K562 (cell line): Measurements from ENCODE around the gene TEX22. TPM values are rescaled to one million over a fixed set of nuclear protein-coding genes. Genes with fewer than 3 reads are reported as not detected.

Experiments used
- ATAC-seq: fragments of 200-7000 bp; cut with Tn5 transposase; 3 replicates; pipeline ENCODE4 v1.9.1; 2020; ENCODE audit warnings: moderate library complexity
- BruUV-seq: library from RNA; stranded (reverse); fragments of 400-500 nt; replicated peaks from 2 replicates; lab custom pipeline; 2021; lab: Mats Ljungman, UMichigan
- CTCF ChIA-PET: fragments of 300-600 bp; formaldehyde crosslinking; extraction: SDS; loops from one replicate; lab custom pipeline; 2021; ENCODE audit warnings: low intra/inter-chr PET ratio; lab: Yijun Ruan, JAX
- POLR2A ChIA-PET: fragments of 300-600, 350-650 bp; sonication (Branson Sonifier 250); formaldehyde crosslinking; extraction: SDS; loops from one replicate; lab custom pipeline; 2021; ENCODE audit warnings: antibody characterized with exemption, inconsistent platforms; lab: Yijun Ruan, JAX
- DNase-seq, 4 experiments: peaks; one replicate each; pipeline versions ENCODE4 v3.0.0 to v3.0.0-alpha.2; 2011 to 2018; ENCODE audit warnings: low spot score in 3 of 4, mixed read lengths in 3 of 4; ENCODE audit errors: extremely low read depth in 1 of 4
- FAIRE-seq: peaks from 2 replicates; lab custom pipeline; 2011; peaks lifted over from hg19 to GRCh38; lab: Jason Lieb, UNC
- H2AFZ ChIP-seq: 2 replicates; pipeline ENCODE4 v1.6.0; 2011; ENCODE audit warnings: low read depth, low read length, control low read depth, inconsistent platforms
- H3K27ac ChIP-seq: fragments of 200-600 bp; 3 replicates; pipeline ENCODE4 v1.8.0; 2011; ENCODE audit warnings: low read depth, mild to moderate bottlenecking, control low read depth, inconsistent platforms, low read length, moderate library complexity, mixed read lengths; ENCODE audit errors: extremely low read depth
- H3K27me3 ChIP-seq, 2 experiments: fragments of 300-600 bp in 1 of 2; 2 replicates in 1 of 2; 3 replicates in 1 of 2; pipeline versions ENCODE4 v1.6.0 to v1.8.0; 2011; ENCODE audit warnings: inconsistent platforms in 2 of 2, low read length in 2 of 2, mild to moderate bottlenecking in 1 of 2, mixed read lengths in 1 of 2, moderate library complexity in 1 of 2; ENCODE audit not compliant: control insufficient read depth in 2 of 2, insufficient read depth in 2 of 2
- H3K36me3 ChIP-seq: fragments of 300-600 bp; 3 replicates; pipeline ENCODE4 v1.8.0; 2011; ENCODE audit warnings: mild to moderate bottlenecking, low read length, inconsistent platforms; ENCODE audit not compliant: control insufficient read depth, insufficient read depth
- H3K4me1 ChIP-seq, 2 experiments: fragments of 200-600 bp in 1 of 2; replicated peaks in 1 of 2; 2 replicates in 1 of 2; 3 replicates in 1 of 2; pipeline versions ENCODE4 v1.5.1 to v1.8.0; 2011; ENCODE audit warnings: inconsistent platforms in 2 of 2, low read length in 2 of 2, mild to moderate bottlenecking in 1 of 2, mixed read lengths in 1 of 2, moderate library complexity in 1 of 2; ENCODE audit not compliant: control insufficient read depth in 2 of 2, insufficient read depth in 2 of 2
- H3K4me2 ChIP-seq: 2 replicates; pipeline ENCODE4 v1.6.1; 2011; ENCODE audit warnings: low read length, control low read depth, inconsistent platforms, mixed read lengths; ENCODE audit not compliant: insufficient read depth
- H3K4me3 ChIP-seq: fragments of 200-600 bp; sonication (generic), shearing (Covaris generic); 2 replicates; pipeline ENCODE4 v1.5.1; 2016; ENCODE audit warnings: control low read depth, inconsistent platforms
- H3K79me2 ChIP-seq: fragments of 200-600 bp; 3 replicates; pipeline ENCODE4 v1.8.0; 2011; ENCODE audit warnings: low read length, inconsistent platforms; ENCODE audit not compliant: control insufficient read depth, insufficient read depth
- H3K9ac ChIP-seq, 2 experiments: 2 replicates each; pipeline versions ENCODE4 v1.6.0 to v1.6.1; 2011; ENCODE audit warnings: low read depth in 2 of 2, low read length in 2 of 2, control low read depth in 1 of 2, inconsistent platforms in 1 of 2, mild to moderate bottlenecking in 1 of 2, mixed read lengths in 1 of 2; ENCODE audit not compliant: insufficient read depth in 1 of 2
- H3K9me1 ChIP-seq: one replicate; pipeline ENCODE4 v1.6.0; 2011; ENCODE audit warnings: inconsistent platforms, mild to moderate bottlenecking, low read length, moderate library complexity; ENCODE audit not compliant: control insufficient read depth, insufficient read depth
- H3K9me3 ChIP-seq: replicated peaks from 2 replicates; pipeline ENCODE4 v1.5.1; 2011; ENCODE audit warnings: low read depth, low read length, inconsistent platforms; ENCODE audit not compliant: control insufficient read depth, insufficient read depth
- H4K20me1 ChIP-seq: replicated peaks from 2 replicates; pipeline ENCODE4 v1.6.1; 2011; ENCODE audit warnings: low read length, inconsistent platforms, mixed read lengths; ENCODE audit not compliant: control insufficient read depth, insufficient read depth
- KLF13 ChIP-seq: fragments of 450-650 bp; IDR thresholded peaks from 2 replicates; pipeline ENCODE4 v1.6.1; 2016; ENCODE audit warnings: missing genetic modification characterization, low read depth, mild to moderate bottlenecking, missing compliant biosample characterization, moderate library complexity, borderline replicate concordance
- MCM7 ChIP-seq, 2 experiments: fragments of 450-650 bp; IDR thresholded peaks; 2 replicates each; pipeline ENCODE4 v1.6.1; 2016 to 2018
- NCOA4 ChIP-seq: fragments of 450-650 bp; IDR thresholded peaks from 2 replicates; pipeline ENCODE4 v1.6.1; 2018; ENCODE audit warnings: mild to moderate bottlenecking; ENCODE audit not compliant: partially characterized antibody
- POLR2G ChIP-seq: fragments of 200-400 bp; formaldehyde crosslinking; IDR thresholded peaks from 2 replicates; pipeline ENCODE4 v1.6.1; 2017; ENCODE audit warnings: low read depth, mild to moderate bottlenecking, antibody characterized with exemption, low read length, moderate library complexity
- SAFB2 ChIP-seq: fragments of 200-400 bp; formaldehyde crosslinking; IDR thresholded peaks from 2 replicates; pipeline ENCODE4 v1.6.1; 2018; ENCODE audit warnings: borderline replicate concordance, low read length, low read depth, moderate library complexity; ENCODE audit not compliant: severe bottlenecking
- ZC3H8 ChIP-seq: fragments of 450-650 bp; IDR thresholded peaks from 2 replicates; pipeline ENCODE4 v1.6.1; 2017
- ZNF184 ChIP-seq: sonication (generic); formaldehyde crosslinking; IDR thresholded peaks from 2 replicates; pipeline ENCODE4 v1.5.0; 2020; ENCODE audit warnings: missing genetic modification reagents
- ZNF785 ChIP-seq: fragments of 250-450 bp; sonication (Bioruptor Pico); IDR thresholded peaks from 2 replicates; pipeline ENCODE4 v1.4.0; 2020; ENCODE audit warnings: mild to moderate bottlenecking
- ZSCAN32 ChIP-seq: fragments of 450-650 bp; formaldehyde crosslinking; IDR thresholded peaks from 2 replicates; pipeline ENCODE4 v1.4.0; 2020; ENCODE audit warnings: mild to moderate bottlenecking, moderate library complexity
- WGBS: fragments of 100-300 bp; shearing (Covaris generic); methylation state at CpG from one replicate; pipeline ENCODE4 v1.1.6; 2016; ENCODE audit warnings: low coverage, mixed read lengths; ENCODE audit not compliant: insufficient coverage; ENCODE audit errors: missing lambda C conversion rate; 5-methylcytosine and 5-hydroxymethylcytosine counted together
- in situ Hi-C: fragments of 300-500 bp; cut with MboI; formaldehyde crosslinking; loops from 4 replicates; pipeline ENCODE4 v1.15.0; 2018; ENCODE audit warnings: inconsistent platforms, mixed read lengths
- intact Hi-C: fragments of 100-400 bp; cut with micrococcal nuclease; formaldehyde crosslinking; loops from 2 replicates; pipeline ENCODE4 v1.14.2; 2022
- polyA plus RNA-seq, 8 experiments: library from polyadenylated mRNA; depleted of rRNA in 4 of 8; stranded (reverse) in 5 of 8; unstranded in 3 of 8; fragments of >200 nt; fragmentation: Nextera tagmentation in 2 of 8; fragmentation: Illumina TruSeq in 1 of 8; extraction: Ambion mirVana in 2 of 8; extraction: Trizol in 1 of 8; gene quantifications; 2 replicates each; pipeline versions ENCODE4 v1.2.1 to v1.2.3, GENCODE V29; 2011 to 2014; ENCODE audit warnings: inconsistent platforms in 1 of 8, missing spikeins in 1 of 8
- total RNA-seq, 7 experiments: library from RNA; depleted of rRNA in 6 of 7; stranded (reverse); fragments of >200 nt in 6 of 7; fragmentation: Illumina TruSeq in 2 of 7; extraction: Trizol in 2 of 7; gene quantifications; 2 replicates each; pipeline versions ENCODE4 v1.2.1 to v1.2.3, GENCODE V29; 2011 to 2021; ENCODE audit warnings: low replicate concordance in 1 of 7
- TF ChIP-seq, protein P1 (sequence below): fragments of 450-650 bp; IDR thresholded peaks from one replicate; pipeline ENCODE4 v1.6.1; 2018; ENCODE audit warnings: mild to moderate bottlenecking, moderate library complexity; ENCODE audit not compliant: partially characterized antibody
- TF ChIP-seq, protein P2 (sequence below): fragments of 450-650 bp; IDR thresholded peaks from 2 replicates; pipeline ENCODE4 v1.7.1; 2018; ENCODE audit warnings: mild to moderate bottlenecking, low read depth; ENCODE audit not compliant: partially characterized antibody

Gene TEX22
- total and polyA plus RNA-seq, 9 of the 15 experiments (the other 6 are each of a cell fraction or from before 2014, with no cell fraction given), result 0.04 to 1.7 (median 0.23) TPM; not detected in 2

DNA sequence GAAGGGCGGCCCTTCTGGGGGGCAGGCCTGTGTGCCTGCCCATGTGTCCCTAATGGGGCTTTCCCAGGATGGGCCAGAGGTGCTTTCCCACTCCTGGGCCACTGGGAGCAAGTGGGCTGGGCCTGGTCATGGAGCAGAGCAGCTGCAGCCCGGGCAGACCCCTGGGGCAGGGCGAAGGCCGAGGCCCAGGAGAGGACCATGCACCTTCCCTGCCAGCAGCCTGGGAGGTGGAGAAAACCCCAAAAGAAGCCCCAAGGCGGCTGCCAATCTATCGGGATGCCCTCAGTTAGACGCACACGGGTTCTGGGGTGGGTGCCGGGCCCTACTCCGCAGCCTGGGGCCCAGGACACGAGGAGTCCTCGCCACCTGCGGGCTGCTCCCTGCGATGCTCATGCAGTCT lies 60.2 kb downstream of the TEX22 start:
- no peak overlapping the region for H2AFZ ChIP-seq
- peaks cover 0 to 9% of the 10 kb centered on the region in 2 experiments; a peak in 2 of 5 replicates for H3K4me1 ChIP-seq
- no peaks in the 10 kb centered on the region for H4K20me1 ChIP-seq
- H3K27me3 ChIP-seq, result no peaks in the 10 kb centered on the region
- no peaks in the 10 kb centered on the region for H3K9me3 ChIP-seq
- ChIA-PET CTCF (no interaction called here), POLR2A (no interaction called here)
- no peak overlapping the region for H3K27ac ChIP-seq
- no peak overlapping the region for H3K4me3 ChIP-seq
- no TSS peak for BruUV-seq
- H3K36me3 ChIP-seq, result peaks cover 64% of the 10 kb centered on the region; the same call in 1 of the 3 replicates
- no peaks in the 10 kb centered on the region for H3K9me1 ChIP-seq
- in situ Hi-C loops (no loop called here), intact Hi-C loops (no loop called here)
- H3K4me2 ChIP-seq, result no peak overlapping the region
- no peak; the same call in 2 of the 3 replicates for ATAC-seq
- no peak overlapping the region for H3K9ac ChIP-seq
- FAIRE-seq, result no peak
- H3K79me2 ChIP-seq, result no peaks in the 10 kb centered on the region
- DNase-seq, result no peak
- WGBS, result 78% methylated on average over 6 of the region's 14 CpGs
- TF ChIP-seq POLR2G (0 out of 2 replicates have a peak, but pooled peaks have one; percentile 20), SAFB2 (no peak)

DNA sequence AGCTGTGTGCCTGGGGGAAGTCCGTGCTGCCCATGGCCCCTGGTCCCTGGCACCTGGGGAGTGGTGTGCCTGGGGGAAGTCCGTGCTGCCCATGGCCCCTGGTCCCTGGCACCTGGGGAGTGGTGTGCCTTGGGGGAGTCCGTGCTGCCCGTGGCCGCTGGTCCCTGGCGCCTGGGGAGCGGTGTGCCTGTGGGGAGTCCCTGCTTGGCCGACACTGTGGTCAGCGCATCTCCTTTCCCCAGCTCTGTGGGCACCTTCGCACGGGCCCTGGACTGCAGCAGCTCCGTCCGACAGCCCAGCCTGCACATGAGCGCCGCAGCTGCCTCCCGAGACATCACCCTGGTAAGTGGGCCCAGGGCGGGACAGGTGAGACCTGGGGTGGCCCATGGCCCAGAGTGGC lies 61.8 kb downstream of the TEX22 start:
- H3K27ac ChIP-seq, result no peak overlapping the region
- H3K4me3 ChIP-seq, result no peak overlapping the region
- peaks cover 0 to 9% of the 10 kb centered on the region in 2 experiments; a peak in 2 of 5 replicates for H3K4me1 ChIP-seq
- no peaks in the 10 kb centered on the region for H3K27me3 ChIP-seq
- ChIA-PET CTCF (no interaction called here), POLR2A (no interaction called here)
- H4K20me1 ChIP-seq, result no peaks in the 10 kb centered on the region
- ATAC-seq, result no peak
- in situ Hi-C loops (no loop called here), intact Hi-C loops (no loop called here)
- no peaks in the 10 kb centered on the region for H3K9me1 ChIP-seq
- no peak overlapping the region for H2AFZ ChIP-seq
- no peak for FAIRE-seq
- WGBS, result 97% methylated on average over 7 of the region's 17 CpGs
- no TSS peak for BruUV-seq
- peaks cover 69% of the 10 kb centered on the region; the same call in 2 of the 3 replicates for H3K36me3 ChIP-seq
- H3K4me2 ChIP-seq, result no peak overlapping the region
- no peak for DNase-seq
- no peaks in the 10 kb centered on the region for H3K9me3 ChIP-seq
- no peaks in the 10 kb centered on the region for H3K79me2 ChIP-seq
- no peak overlapping the region; a peak in 1 of 4 replicates for H3K9ac ChIP-seq
- TF ChIP-seq ZNF184 (no peak), KLF13 (tag) (no peak), ZC3H8 (no peak), MCM7 (IDR thresholded peaks at IDR 0.05) (no peak), NCOA4 (no peak), ZNF785 (CRISPR knock-in tag) (no peak), POLR2G (no peak), ZSCAN32 (CRISPR knock-in tag) (no peak)
- TF ChIP-seq, protein P1, sequence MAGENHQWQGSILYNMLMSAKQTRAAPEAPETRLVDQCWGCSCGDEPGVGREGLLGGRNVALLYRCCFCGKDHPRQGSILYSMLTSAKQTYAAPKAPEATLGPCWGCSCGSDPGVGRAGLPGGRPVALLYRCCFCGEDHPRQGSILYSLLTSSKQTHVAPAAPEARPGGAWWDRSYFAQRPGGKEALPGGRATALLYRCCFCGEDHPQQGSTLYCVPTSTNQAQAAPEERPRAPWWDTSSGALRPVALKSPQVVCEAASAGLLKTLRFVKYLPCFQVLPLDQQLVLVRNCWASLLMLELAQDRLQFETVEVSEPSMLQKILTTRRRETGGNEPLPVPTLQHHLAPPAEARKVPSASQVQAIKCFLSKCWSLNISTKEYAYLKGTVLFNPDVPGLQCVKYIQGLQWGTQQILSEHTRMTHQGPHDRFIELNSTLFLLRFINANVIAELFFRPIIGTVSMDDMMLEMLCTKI, result no peak
- TF ChIP-seq, protein P2, sequence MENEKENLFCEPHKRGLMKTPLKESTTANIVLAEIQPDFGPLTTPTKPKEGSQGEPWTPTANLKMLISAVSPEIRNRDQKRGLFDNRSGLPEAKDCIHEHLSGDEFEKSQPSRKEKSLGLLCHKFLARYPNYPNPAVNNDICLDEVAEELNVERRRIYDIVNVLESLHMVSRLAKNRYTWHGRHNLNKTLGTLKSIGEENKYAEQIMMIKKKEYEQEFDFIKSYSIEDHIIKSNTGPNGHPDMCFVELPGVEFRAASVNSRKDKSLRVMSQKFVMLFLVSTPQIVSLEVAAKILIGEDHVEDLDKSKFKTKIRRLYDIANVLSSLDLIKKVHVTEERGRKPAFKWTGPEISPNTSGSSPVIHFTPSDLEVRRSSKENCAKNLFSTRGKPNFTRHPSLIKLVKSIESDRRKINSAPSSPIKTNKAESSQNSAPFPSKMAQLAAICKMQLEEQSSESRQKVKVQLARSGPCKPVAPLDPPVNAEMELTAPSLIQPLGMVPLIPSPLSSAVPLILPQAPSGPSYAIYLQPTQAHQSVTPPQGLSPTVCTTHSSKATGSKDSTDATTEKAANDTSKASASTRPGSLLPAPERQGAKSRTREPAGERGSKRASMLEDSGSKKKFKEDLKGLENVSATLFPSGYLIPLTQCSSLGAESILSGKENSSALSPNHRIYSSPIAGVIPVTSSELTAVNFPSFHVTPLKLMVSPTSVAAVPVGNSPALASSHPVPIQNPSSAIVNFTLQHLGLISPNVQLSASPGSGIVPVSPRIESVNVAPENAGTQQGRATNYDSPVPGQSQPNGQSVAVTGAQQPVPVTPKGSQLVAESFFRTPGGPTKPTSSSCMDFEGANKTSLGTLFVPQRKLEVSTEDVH, result no peak
